GM20000 (cell line): Measurements from ENCODE around the gene COL27A1.

Source experiments
- DNase-seq: peaks from one replicate; pipeline ENCODE4 v3.0.0; 2012; ENCODE audit warnings: low spot score
- CTCF ChIP-seq: IDR thresholded peaks from 2 replicates; pipeline ENCODE4 v1.5.1; 2012; ENCODE audit warnings: mild to moderate bottlenecking, control low read depth; ENCODE audit errors: extremely low read depth, missing control alignments

The COL27A1 gene

GRCh38 chr9:114282926-114283325 is 127.6 kb downstream of the COL27A1 start:
- DNase-seq: no peak
- no peak for TF ChIP-seq CTCF

GRCh38 chr9:114283551-114284111 is 128.3 kb downstream of the COL27A1 start:
- no peak for DNase-seq
- no peak for TF ChIP-seq CTCF

- DNase-seq: no peak
- TF ChIP-seq CTCF: no peak
Measured at GRCh38 chr9:114284316-114285060, 129.2 kb downstream of the COL27A1 start.

GRCh38 chr9:114285166-114285867 is 130.0 kb downstream of the COL27A1 start:
- TF ChIP-seq CTCF: no peak
- no peak for DNase-seq

GRCh38 chr9:114286146-114286679 is 130.9 kb downstream of the COL27A1 start:
- TF ChIP-seq CTCF: no peak
- DNase-seq: no peak

GRCh38 chr9:114287001-114287762 is 131.8 kb downstream of the COL27A1 start:
- no peak for DNase-seq
- TF ChIP-seq CTCF: no peak
